GM19025 (cell line): ENCODE results near the gene MRPL44.
"Not testable (repeated sequence)": the region's sequence is repeated elsewhere in the genome, so short reads cannot be mapped to it uniquely, and the experiment has no call there.

Experiments
- ATAC-seq: cut with Tn5 transposase; IDR thresholded peaks from one replicate; pipeline ENCODE4 v1.9.1; 2021; ENCODE audit warnings: mild to moderate bottlenecking, low read depth, moderate library complexity; ENCODE audit not compliant: unreplicated experiment

Gene MRPL44

GRCh38 chr2:223998948-223999347, 41.7 kb downstream of the MRPL44 start:
- no peak for ATAC-seq

GRCh38 chr2:223999862-224000261, 42.6 kb downstream of the MRPL44 start:
- ATAC-seq: no peak

GRCh38 chr2:224000662-224001061, 43.4 kb downstream of the MRPL44 start:
- not testable (repeated sequence) for ATAC-seq

- no peak for ATAC-seq
Observed at GRCh38 chr2:224004105-224004695, 46.9 kb downstream of the MRPL44 start.

GRCh38 chr2:224008702-224009261, 51.5 kb downstream of the MRPL44 start:
- no peak for ATAC-seq

- ATAC-seq: no peak
Observed at GRCh38 chr2:224009605-224010315, 52.5 kb downstream of the MRPL44 start.

- ATAC-seq: no peak
Observed at GRCh38 chr2:224011837-224012236, 54.6 kb downstream of the MRPL44 start.

GRCh38 chr2:224014336-224014735, 57.1 kb downstream of the MRPL44 start:
- ATAC-seq: no peak

- ATAC-seq: no peak
Observed at GRCh38 chr2:224016963-224017362, 59.7 kb downstream of the MRPL44 start.
